Common myeloid progenitor, CD34-positive (primary cell): ENCODE results near the gene JAK1.

Experiments used
- CTCF ChIA-PET: fragments of 350-600 bp; sonication (Branson Sonifier 250); formaldehyde crosslinking; loops from one replicate; lab custom pipeline; 2021; ENCODE audit warnings: antibody characterized with exemption; lab: Charles Lee
- POLR2A ChIA-PET: fragments of 350-600 bp; sonication (Branson Sonifier 250); formaldehyde crosslinking; loops from one replicate; lab custom pipeline; 2021; ENCODE audit warnings: antibody characterized with exemption; lab: Charles Lee
- DNase-seq, 3 donors: peaks; one replicate each; pipeline versions ENCODE4 v3.0.0 to v3.0.0-alpha.2; 2013
- H3K27ac ChIP-seq, 2 experiments: 1 replicate in 1 of 2; 2 replicates in 1 of 2; pipeline ENCODE4 v1.7.0; 2013; ENCODE audit warnings: inconsistent platforms in 2 of 2, low read length in 2 of 2, mild to moderate bottlenecking in 2 of 2, low read depth in 1 of 2, moderate library complexity in 1 of 2; ENCODE audit not compliant: severe bottlenecking in 2 of 2, insufficient read depth in 1 of 2, poor library complexity in 1 of 2
- H3K27me3 ChIP-seq, 5 experiments: replicated peaks in 2 of 5; 1 replicate in 3 of 5; 2 replicates in 2 of 5; pipeline versions ENCODE4 v1.6.1 to v1.7.0; 2013; ENCODE audit warnings: low read length in 4 of 5, mild to moderate bottlenecking in 2 of 5, moderate library complexity in 2 of 5, inconsistent platforms in 1 of 5; ENCODE audit not compliant: insufficient read depth in 5 of 5, control insufficient read depth in 4 of 5
- H3K36me3 ChIP-seq, 4 experiments: 1 replicate in 2 of 4; 2 replicates in 2 of 4; pipeline versions ENCODE4 v1.6.1 to v1.7.0; 2013; ENCODE audit warnings: low read length in 3 of 4, control low read depth in 1 of 4, mild to moderate bottlenecking in 1 of 4; ENCODE audit not compliant: control insufficient read depth in 4 of 4, insufficient read depth in 4 of 4
- H3K4me1 ChIP-seq, 4 experiments: 1 replicate in 3 of 4; 2 replicates in 1 of 4; pipeline versions ENCODE4 v1.6.1 to v1.7.1; 2013; ENCODE audit warnings: low read length in 3 of 4, mild to moderate bottlenecking in 3 of 4, control low read depth in 1 of 4, inconsistent platforms in 1 of 4, moderate library complexity in 1 of 4; ENCODE audit not compliant: control insufficient read depth in 4 of 4, insufficient read depth in 4 of 4; ENCODE audit errors: control extremely low read depth in 1 of 4
- H3K4me3 ChIP-seq, 7 experiments: 1 replicate in 4 of 7; 2 replicates in 3 of 7; pipeline versions ENCODE4 v1.5.1 to v1.7.0; 2013; ENCODE audit warnings: mild to moderate bottlenecking in 7 of 7, low read length in 6 of 7, moderate library complexity in 6 of 7, inconsistent platforms in 2 of 7, low read depth in 2 of 7, control low read depth in 1 of 7; ENCODE audit not compliant: insufficient read depth in 4 of 7, control insufficient read depth in 1 of 7; ENCODE audit errors: extremely low read depth in 1 of 7
- H3K9me3 ChIP-seq, 5 experiments: 1 replicate in 4 of 5; 2 replicates in 1 of 5; pipeline versions ENCODE4 v1.6.1 to v1.7.1; 2013; ENCODE audit warnings: low read length in 4 of 5, mild to moderate bottlenecking in 2 of 5, inconsistent platforms in 1 of 5, low read depth in 1 of 5, moderate library complexity in 1 of 5; ENCODE audit not compliant: control insufficient read depth in 4 of 5, insufficient read depth in 2 of 5; ENCODE audit errors: control extremely low read depth in 1 of 5
- WGBS: methylation state at CpG from one replicate; pipeline ENCODE4 v1.1.5; 2013; ENCODE audit not compliant: insufficient coverage; 5-methylcytosine and 5-hydroxymethylcytosine counted together

The JAK1 gene

DNA sequence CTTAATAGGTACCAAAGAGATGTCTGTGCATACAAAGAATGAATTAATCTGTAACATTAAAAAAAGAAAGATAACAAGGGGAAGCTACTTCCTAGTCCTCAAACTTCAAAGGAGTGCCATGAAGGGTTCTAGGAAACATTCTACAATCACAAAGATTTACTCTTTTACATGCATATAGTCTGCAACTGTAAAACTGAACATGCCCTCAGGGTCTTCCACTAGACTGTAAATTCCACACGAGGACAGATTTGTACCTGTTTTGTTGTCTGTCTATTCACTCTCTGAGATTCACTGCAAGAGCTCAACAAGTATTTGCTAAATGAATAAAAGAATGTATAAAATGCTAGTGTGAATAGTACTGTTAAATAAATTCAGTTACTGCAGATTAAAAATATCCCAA is 4.4 kb downstream of the JAK1 start:
- DNase-seq, result no peak
- WGBS, result 80% methylated on average over 1 of the region's 1 CpG
- Histone ChIP-seq H3K36me3 (no peaks in the 10 kb centered on the region), H3K27me3 (no peaks in the 10 kb centered on the region), H3K4me1 (peaks cover 37 to 79% (median 66%) of the 10 kb centered on the region in 4 experiments), H3K27ac (peak overlapping the region in 1 of 2 experiments; percentile 55), H3K4me3 (peak overlapping the region in 1 of 7 experiments; percentile 12), H3K9me3 (no peaks in the 10 kb centered on the region)
- ChIA-PET CTCF (interaction anchor here (0.8 to 1.6 kb wide), 10 partner anchors 12 to 101 kb away, joined by 3 to 6 read pairs (median 3); no protein-coding TSS in a partner anchor), POLR2A (interaction anchor here (0.8 kb wide), 1 partner anchor 12 kb away, joined by 3 read pairs; no protein-coding TSS in a partner anchor)

DNA sequence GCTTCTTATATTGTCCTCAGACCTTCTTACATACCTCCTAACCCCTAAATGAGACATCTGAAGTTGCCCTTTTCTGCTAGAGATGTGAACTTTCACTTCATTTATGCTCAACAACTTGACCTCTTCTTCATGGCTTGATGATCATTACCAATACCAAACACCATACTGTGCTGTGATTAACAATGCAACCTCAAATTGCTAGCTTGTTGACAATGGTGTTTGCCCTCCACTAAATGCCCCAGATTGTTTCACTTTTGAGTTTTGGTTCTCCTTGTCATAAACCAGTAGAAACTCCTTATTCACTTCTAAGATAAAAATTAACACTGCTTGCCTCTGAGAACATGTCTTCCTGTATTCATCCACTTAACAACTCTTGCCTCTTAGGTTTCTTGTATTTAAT is 5.6 kb downstream of the JAK1 start:
- CTCF ChIA-PET, result interaction anchor here (0.9 to 1.4 kb wide), 5 partner anchors 9 to 85 kb away, joined by 3 to 5 read pairs (median 4); no protein-coding TSS in a partner anchor
- Histone ChIP-seq H3K27ac (peak overlapping the region in 1 of 2 experiments; percentile 11), H3K4me3 (peak overlapping the region in 1 of 7 experiments; percentile 18), H3K27me3 (no peaks in the 10 kb centered on the region), H3K4me1 (peaks cover 46 to 86% (median 73%) of the 10 kb centered on the region in 4 experiments), H3K9me3 (no peaks in the 10 kb centered on the region), H3K36me3 (no peaks in the 10 kb centered on the region)
- no peak for DNase-seq
- POLR2A ChIA-PET, result interaction anchor here (0.7 kb wide), 1 partner anchor 25 kb away, joined by 3 read pairs; no protein-coding TSS in a partner anchor

DNA sequence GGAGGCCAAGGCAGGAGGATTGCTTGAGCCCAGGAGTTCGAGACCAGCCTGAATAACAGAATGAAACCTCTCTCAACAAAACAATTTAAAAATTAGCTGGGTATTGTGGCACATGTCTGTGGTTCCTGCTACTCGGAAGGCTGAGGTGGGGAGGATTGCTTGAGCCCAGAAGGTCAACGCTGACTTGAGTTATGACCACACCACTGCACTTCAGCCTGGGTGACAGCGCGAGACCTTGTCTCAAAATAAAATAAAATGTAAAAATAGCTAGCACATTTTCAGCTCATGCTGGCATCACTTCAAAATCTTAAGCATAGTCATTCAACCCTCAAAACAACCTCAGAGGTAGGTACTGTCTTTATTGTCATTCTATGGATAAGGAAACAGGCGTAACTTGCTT is 6.4 kb downstream of the JAK1 start:
- Histone ChIP-seq H3K4me1 (peaks cover 41 to 85% (median 68%) of the 10 kb centered on the region in 4 experiments), H3K27ac (peak overlapping the region in 1 of 2 experiments; percentile 11)

DNA sequence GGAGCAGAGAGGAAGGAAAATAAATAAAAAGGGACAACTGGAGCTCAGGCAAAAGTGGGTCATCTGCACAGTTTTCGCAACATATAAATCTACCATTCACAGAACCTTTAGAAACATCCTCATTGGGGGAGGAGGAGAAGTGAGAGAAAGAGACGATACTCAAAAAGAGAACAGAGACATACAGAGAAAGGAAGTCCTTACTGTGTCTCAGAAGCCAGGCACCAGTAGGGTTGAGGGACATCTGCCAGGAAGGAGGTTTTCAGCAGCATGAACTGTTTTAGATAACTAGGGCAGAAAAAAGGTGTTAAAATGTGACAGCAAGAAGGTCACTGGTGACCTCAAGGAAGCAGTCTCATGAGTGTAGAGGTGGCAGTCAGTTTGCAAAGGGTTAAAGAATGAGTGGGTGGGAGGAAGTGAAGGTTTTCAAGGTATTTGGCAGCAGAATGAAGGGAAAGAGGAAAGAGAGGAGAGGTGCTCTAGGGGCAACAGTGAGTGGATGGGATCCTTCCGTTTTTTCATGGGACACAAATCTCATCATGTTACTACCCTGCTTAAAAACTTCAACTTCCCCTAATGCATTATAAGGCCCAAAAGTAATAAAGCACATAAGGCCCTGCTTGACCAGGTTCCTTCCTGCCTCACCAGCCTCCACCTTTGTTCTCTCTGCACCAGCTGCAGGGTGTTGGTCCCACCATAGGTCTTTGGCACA is 9.5 kb downstream of the JAK1 start:
- no peak overlapping the region for H3K27ac ChIP-seq
- peak in 2 of 3 donors; percentile 56 to 66 for DNase-seq
- no peaks in the 10 kb centered on the region for H3K9me3 ChIP-seq
- no peaks in the 10 kb centered on the region for H3K36me3 ChIP-seq
- peaks cover 33 to 69% (median 46%) of the 10 kb centered on the region in 4 experiments for H3K4me1 ChIP-seq
- ChIA-PET CTCF (interaction anchor here (1.7 kb wide), 2 partner anchors 10 to 64 kb away, joined by 4 to 6 read pairs; no protein-coding TSS in a partner anchor), POLR2A (no interaction called here)
- WGBS, result 20% methylated on average over 1 of the region's 3 CpGs
- no peaks in the 10 kb centered on the region for H3K27me3 ChIP-seq
- peak overlapping the region in 2 of 7 experiments; percentile 17 to 28 for H3K4me3 ChIP-seq

More for the DNA sequence above, 6.4 kb downstream of the JAK1 start:
- CTCF ChIA-PET, result interaction anchor here (0.9 to 1.4 kb wide), 5 partner anchors 8 to 85 kb away, joined by 3 to 5 read pairs (median 4); no protein-coding TSS in a partner anchor
- no peaks in the 10 kb centered on the region for H3K27me3 ChIP-seq
- peak in 2 of 3 donors; percentile 47 to 61 for DNase-seq
- POLR2A ChIA-PET, result no interaction called here
- no peak overlapping the region for H3K4me3 ChIP-seq
- no peaks in the 10 kb centered on the region for H3K36me3 ChIP-seq
- 0% methylated on average over 1 of the region's 6 CpGs for WGBS
- H3K9me3 ChIP-seq, result no peaks in the 10 kb centered on the region

DNA sequence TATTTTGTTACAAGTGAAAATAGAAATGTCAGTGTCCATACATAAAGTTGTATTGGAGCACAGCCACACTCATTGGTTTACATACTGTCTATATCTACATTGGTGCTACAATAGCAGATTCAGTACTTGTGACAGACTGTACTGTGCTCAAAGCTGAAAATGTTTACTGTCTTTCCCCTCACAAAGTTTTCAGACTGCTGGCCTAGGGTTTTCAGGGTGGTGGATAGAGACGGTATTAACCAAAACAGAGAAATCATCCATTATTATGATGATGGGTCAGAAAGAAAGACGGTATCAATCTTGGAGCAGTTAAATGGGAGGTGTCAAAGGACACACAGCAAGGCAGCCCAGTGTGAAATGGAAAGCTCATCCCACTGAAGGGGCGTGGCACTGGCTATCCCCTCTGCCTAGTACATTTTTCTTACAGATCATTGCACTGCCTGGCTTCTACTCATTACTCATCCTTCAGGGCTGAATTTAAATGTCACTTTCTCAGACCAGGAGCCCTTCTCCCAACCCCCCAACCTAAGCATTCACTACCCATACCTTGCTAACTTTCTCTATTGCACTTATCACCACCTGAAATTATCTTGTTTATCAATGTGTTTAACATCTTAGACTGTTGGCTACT is 10.2 kb downstream of the JAK1 start:
- Histone ChIP-seq H3K4me3 (peak overlapping the region in 1 of 7 experiments; percentile 28), H3K27me3 (no peaks in the 10 kb centered on the region), H3K36me3 (no peaks in the 10 kb centered on the region), H3K27ac (no peak overlapping the region), H3K9me3 (no peaks in the 10 kb centered on the region), H3K4me1 (peaks cover 35 to 66% (median 41%) of the 10 kb centered on the region in 4 experiments)
- WGBS, result 90% methylated on average over 3 of the region's 3 CpGs
- POLR2A ChIA-PET, result interaction anchor here (0.6 kb wide), 1 partner anchor 1595 kb away, joined by 3 read pairs; no protein-coding TSS in a partner anchor
- DNase-seq, result no peak
- CTCF ChIA-PET, result interaction anchor here (0.6 to 1.7 kb wide), 5 partner anchors 9 to 78 kb away, joined by 3 to 6 read pairs (median 4); no protein-coding TSS in a partner anchor

DNA sequence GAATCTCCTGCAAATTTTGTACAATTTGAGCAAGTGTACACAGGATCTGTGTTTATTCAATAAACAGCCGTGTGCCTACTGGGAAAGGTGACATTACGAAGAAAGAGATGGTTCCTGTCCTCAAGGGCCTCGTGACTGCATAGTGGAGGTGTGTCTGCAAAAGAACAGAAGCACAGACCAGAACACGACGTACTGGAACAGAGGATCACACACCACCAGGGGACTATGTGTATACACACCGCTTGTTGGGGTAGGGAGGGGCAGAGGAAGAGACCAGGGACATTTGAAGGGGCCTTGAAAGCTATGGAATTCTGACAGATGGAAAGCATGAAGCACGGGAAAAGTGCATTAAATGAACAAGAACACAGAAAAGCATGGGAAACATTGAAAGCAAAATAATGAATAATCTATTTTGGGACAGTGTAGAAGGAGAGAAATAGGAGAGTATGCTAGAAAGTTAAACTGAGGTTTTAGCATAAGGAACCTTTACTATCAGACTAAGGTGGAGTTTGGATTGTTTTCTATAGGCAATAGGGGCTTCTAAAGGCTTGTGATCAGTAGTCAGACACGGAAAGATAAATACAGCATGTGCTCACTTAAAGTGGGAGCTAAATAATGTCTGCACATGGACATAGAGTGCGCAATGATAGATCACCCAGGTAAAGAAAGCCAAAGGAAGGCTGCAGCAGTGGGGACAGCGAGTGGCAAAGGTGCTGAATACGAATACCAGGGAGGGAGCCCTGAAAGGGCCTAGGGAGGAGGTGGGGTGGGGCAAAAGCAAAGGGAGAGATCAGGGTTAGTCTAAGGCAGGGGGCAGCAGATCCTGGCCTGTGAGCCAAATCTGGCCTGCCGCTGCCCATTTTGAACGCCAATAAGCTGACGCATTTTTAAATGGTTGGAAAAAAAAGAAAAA is 11.0 kb downstream of the JAK1 start:
- no peak overlapping the region for H3K4me3 ChIP-seq
- no peak overlapping the region for H3K27ac ChIP-seq
- H3K4me1 ChIP-seq, result peaks cover 37 to 66% (median 38%) of the 10 kb centered on the region in 4 experiments
- H3K27me3 ChIP-seq, result no peaks in the 10 kb centered on the region
- no peaks in the 10 kb centered on the region for H3K36me3 ChIP-seq
- ChIA-PET POLR2A (interaction anchor here (0.6 kb wide), 1 partner anchor 1594 kb away, joined by 3 read pairs; no protein-coding TSS in a partner anchor), CTCF (interaction anchor here (1.1 to 1.7 kb wide), 4 partner anchors 9 to 79 kb away, joined by 3 to 6 read pairs (median 4); no protein-coding TSS in a partner anchor)
- 77% methylated on average over 11 of the region's 14 CpGs for WGBS
- H3K9me3 ChIP-seq, result no peaks in the 10 kb centered on the region
- no peak for DNase-seq
